Neural crest cell (in vitro differentiated cells): Measurements from ENCODE around the gene SRBD1. TPM values are rescaled to one million over a fixed set of nuclear protein-coding genes. Genes with fewer than 3 reads are reported as not detected.

Source experiments
- DNase-seq: peaks from one replicate; pipeline ENCODE4 v3.0.0; 2021; ENCODE audit warnings: low read depth, mixed read lengths, low spot score
- H3K27ac Mint-ChIP-seq: one replicate; pipeline ENCODE4 v1.8.0; 2021; ENCODE audit warnings: mild to moderate bottlenecking, mixed read lengths; ENCODE audit not compliant: unreplicated experiment
- H3K27me3 Mint-ChIP-seq: 2 replicates; pipeline ENCODE4 v1.8.0; 2021; ENCODE audit warnings: low read depth, mild to moderate bottlenecking, mixed read lengths
- H3K36me3 Mint-ChIP-seq: 2 replicates; pipeline ENCODE4 v1.8.0; 2021; ENCODE audit warnings: low read depth, mild to moderate bottlenecking, mixed read lengths
- H3K4me1 Mint-ChIP-seq: 2 replicates; pipeline ENCODE4 v1.8.0; 2021; ENCODE audit warnings: mixed read lengths
- H3K4me3 Mint-ChIP-seq: one replicate; pipeline ENCODE4 v1.8.0; 2021; ENCODE audit warnings: mild to moderate bottlenecking, mixed read lengths
- H3K9me3 Mint-ChIP-seq: 2 replicates; pipeline ENCODE4 v1.8.0; 2021; ENCODE audit warnings: mixed read lengths
- total RNA-seq: library from RNA; stranded (reverse); gene quantifications from 2 replicates; pipeline ENCODE4 v1.2.1, GENCODE V29; 2021
- TF ChIP-seq, protein P1 (sequence below): fragments of 200-600 bp; sonication (generic); conservative IDR thresholded peaks from 2 replicates; pipeline ENCODE4 v1.5.0; 2021; ENCODE audit warnings: antibody characterized with exemption, mild to moderate bottlenecking

The SRBD1 gene
- total RNA-seq, 1 donor from 2014 or later: 21.4 TPM

DNA sequence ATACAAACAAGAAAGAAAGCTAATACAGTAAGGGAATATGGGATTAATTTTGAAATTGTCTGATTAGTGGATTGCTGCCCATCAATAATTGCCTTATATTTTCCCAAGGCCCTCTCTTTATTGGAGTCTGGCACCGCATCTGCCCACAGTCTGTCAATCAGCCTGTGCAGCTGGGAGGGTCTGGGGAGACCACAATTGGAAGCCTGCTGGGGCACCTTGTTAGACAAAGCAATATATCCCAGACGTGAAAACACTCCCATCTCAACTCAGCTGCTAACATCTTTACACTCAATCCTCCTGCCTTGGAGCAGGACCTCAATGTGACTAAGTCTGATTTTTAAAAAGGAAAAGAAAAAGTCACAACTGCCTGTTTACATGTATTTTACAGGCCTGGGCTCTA lies 258.6 kb downstream of the SRBD1 start:
- TF ChIP-seq, protein P1, sequence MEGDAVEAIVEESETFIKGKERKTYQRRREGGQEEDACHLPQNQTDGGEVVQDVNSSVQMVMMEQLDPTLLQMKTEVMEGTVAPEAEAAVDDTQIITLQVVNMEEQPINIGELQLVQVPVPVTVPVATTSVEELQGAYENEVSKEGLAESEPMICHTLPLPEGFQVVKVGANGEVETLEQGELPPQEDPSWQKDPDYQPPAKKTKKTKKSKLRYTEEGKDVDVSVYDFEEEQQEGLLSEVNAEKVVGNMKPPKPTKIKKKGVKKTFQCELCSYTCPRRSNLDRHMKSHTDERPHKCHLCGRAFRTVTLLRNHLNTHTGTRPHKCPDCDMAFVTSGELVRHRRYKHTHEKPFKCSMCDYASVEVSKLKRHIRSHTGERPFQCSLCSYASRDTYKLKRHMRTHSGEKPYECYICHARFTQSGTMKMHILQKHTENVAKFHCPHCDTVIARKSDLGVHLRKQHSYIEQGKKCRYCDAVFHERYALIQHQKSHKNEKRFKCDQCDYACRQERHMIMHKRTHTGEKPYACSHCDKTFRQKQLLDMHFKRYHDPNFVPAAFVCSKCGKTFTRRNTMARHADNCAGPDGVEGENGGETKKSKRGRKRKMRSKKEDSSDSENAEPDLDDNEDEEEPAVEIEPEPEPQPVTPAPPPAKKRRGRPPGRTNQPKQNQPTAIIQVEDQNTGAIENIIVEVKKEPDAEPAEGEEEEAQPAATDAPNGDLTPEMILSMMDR: no peak
- no peak overlapping the region for H3K4me3 Mint-ChIP-seq
- H3K27me3 Mint-ChIP-seq: no peaks in the 10 kb centered on the region
- peaks cover 12% of the 10 kb centered on the region for H3K9me3 Mint-ChIP-seq
- DNase-seq: no peak
- H3K27ac Mint-ChIP-seq: no peak overlapping the region
- H3K36me3 Mint-ChIP-seq: no peaks in the 10 kb centered on the region
- H3K4me1 Mint-ChIP-seq: peaks cover 15% of the 10 kb centered on the region

DNA sequence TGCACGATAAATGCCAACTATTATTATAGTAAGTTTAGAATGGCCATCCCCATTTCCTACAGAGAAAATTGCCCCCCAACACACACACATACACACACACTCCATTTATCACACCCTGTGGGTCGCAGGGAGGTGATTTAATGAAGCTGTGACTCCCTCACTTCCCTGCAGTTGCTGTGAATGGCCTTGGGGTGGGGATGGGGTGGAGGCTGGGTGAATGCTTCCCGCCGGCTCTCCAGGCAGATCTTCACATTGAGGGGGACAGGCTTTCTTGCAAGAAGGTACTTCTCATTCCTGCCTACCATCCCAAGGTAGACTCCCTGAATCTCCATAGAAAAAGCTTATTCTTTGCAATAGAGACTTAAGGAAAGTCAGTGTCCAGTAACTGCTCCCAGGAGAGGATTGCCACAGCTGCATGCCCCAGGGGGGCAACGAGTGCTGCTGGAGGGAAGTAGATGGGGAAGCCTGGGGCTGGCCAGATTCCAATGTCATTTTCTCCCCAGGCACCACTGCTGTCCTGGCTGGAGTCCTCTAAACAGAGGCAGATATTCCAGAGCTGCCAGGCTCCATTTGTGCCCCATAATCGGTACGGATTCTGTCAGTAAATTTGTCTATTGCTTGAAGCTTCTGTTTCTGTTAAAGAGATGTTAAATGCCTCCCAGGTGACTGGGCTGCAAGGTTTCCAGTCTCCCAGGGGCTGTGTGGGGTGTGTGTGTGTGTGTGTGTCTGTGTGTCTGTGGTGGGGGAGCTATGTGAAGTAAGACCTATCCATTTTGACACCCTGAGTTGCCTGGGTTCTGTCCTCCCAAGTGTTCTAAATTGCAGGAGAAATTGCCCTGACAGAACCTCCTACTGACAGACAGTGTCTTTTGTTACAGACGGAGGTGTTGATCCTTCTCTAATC lies 265.5 kb downstream of the SRBD1 start:
- no peaks in the 10 kb centered on the region for H3K36me3 Mint-ChIP-seq
- peaks cover 17% of the 10 kb centered on the region for H3K4me1 Mint-ChIP-seq
- no peak for DNase-seq

DNA sequence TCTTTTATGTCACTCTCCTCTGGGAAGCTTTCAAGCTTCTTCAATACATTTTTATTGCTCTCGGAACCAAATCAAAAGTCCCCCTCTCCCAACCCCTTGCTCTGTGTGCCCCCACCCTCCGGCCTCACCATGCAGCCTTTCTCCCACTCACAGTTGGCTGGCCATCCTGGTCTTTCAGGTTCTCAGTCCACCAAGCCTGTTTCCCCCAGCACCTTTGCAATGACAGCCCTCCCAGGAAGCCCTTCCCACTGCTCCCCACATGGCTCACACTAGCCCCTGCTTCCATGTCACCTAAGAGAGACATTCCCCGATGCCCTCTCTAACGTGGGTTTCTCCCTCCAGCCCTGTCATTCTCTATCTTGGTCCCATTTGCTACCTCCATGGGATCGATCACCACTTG lies 266.6 kb downstream of the SRBD1 start:
- Mint-ChIP-seq H3K36me3 (no peaks in the 10 kb centered on the region), H3K27ac (no peak overlapping the region), H3K27me3 (peaks cover 3% of the 10 kb centered on the region), H3K4me3 (no peak overlapping the region), H3K4me1 (peaks cover 17% of the 10 kb centered on the region), H3K9me3 (peaks cover 3% of the 10 kb centered on the region)
- TF ChIP-seq, protein P1: no peak
- DNase-seq: no peak

More for the DNA sequence above, 265.5 kb downstream of the SRBD1 start:
- peaks cover 3% of the 10 kb centered on the region for H3K9me3 Mint-ChIP-seq
- H3K4me3 Mint-ChIP-seq: no peak overlapping the region
- H3K27me3 Mint-ChIP-seq: peaks cover 3% of the 10 kb centered on the region
- no peak overlapping the region for H3K27ac Mint-ChIP-seq
- TF ChIP-seq, protein P1: no peak

DNA sequence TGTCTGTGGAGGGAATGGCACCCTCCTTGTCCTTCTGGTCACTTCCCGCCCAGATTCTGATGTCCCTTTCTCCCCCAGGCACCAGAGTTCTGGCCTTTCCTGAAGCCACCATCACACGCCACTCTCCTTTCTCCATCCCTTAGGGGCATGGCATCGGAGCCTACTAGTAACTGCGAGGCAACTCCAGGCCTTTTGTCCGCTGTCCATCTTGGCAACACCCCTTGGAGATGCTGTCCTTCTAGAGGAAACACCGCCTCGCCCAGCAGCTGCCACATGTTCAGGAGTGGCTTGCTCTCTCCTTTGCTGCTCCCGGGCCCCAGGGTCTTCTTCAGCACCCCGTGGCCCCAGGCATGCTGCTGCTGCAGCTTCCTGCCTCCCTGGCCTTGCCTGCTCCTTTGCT lies 267.0 kb downstream of the SRBD1 start:
- no peaks in the 10 kb centered on the region for H3K36me3 Mint-ChIP-seq
- peaks cover 17% of the 10 kb centered on the region for H3K4me1 Mint-ChIP-seq
- no peak overlapping the region for H3K4me3 Mint-ChIP-seq
- H3K27ac Mint-ChIP-seq: no peak overlapping the region
- peaks cover 3% of the 10 kb centered on the region for H3K9me3 Mint-ChIP-seq
- peaks cover 3% of the 10 kb centered on the region for H3K27me3 Mint-ChIP-seq
- TF ChIP-seq, protein P1: no peak
- DNase-seq: no peak

DNA sequence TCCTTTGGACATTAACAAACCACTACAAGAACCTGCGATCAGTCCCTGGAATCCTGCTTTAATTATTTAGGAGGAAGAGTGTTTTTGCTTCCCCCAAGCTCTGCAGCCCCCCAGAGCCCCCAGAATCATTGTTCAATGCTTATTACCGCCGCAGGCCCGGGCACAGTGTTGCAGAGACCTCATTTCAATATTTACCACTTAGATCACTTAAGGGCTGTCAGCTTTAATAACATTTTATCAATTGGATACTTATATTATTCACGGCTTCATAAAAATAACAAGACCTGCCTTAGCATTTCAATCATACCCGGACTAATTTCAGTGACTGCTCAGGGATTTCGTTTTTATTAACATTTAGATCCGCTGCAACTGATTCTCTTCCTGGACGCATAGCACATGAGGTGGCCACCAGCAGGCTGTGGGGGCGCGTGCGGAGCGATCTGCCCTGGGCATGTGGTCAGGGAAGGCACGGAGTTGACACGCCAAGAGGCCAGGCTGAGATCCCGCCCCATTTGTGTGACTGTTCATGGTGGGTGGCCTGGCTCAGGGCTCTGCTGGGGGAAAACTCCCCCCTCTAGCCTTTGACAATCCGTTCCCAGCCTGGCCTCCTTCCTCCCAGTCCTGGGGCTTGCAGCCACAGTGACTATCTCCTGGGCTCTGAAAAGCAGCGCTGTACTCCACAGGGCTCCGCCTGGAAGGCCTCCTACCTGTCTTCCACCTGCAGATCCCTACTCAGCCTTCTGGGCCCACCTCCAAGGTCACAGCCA lies 267.6 kb downstream of the SRBD1 start:
- Mint-ChIP-seq H3K4me1 (peaks cover 17% of the 10 kb centered on the region), H3K9me3 (peaks cover 3% of the 10 kb centered on the region), H3K36me3 (no peaks in the 10 kb centered on the region), H3K4me3 (no peak overlapping the region), H3K27me3 (peaks cover 3% of the 10 kb centered on the region), H3K27ac (no peak overlapping the region)
- no peak for DNase-seq
- TF ChIP-seq, protein P1: no peak
